HG03457 (cell line): ENCODE data around the gene SOST.
"Not testable (repeated sequence)": the region's sequence is repeated elsewhere in the genome, so short reads cannot be mapped to it uniquely, and the experiment has no call there.

Experiments
- ATAC-seq: cut with Tn5 transposase; IDR thresholded peaks from one replicate; pipeline ENCODE4 v1.9.1; 2021; ENCODE audit warnings: moderate number of reproducible peaks; ENCODE audit not compliant: unreplicated experiment

SOST gene

GRCh38 chr17:43758497-43759174 is at the start of gene SOST:
Gene SOST (minus strand): TSS chr17:43758791. CDS start chr17:43758741, 50 bp downstream.
- no peak for ATAC-seq

DNA sequence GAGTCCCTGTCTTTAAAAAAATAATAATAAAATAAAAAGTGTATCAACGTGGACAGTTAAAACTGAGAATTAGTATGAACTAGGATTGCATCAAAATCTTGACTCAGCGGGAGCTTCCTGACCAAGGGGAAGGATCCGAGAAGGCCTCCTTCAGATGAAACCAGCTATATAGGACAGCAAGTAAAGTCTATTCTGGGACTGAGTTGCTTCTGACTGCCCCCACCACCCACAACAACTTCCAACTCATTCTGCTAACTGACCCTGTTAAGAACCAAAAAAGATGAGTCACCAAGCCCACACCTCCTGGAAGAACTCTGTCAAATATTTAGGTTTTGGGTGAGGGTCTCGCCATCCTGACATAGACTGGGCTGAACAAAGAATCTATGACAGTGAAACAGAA is 49.5 kb upstream of the SOST start:
- ATAC-seq = no peak

DNA sequence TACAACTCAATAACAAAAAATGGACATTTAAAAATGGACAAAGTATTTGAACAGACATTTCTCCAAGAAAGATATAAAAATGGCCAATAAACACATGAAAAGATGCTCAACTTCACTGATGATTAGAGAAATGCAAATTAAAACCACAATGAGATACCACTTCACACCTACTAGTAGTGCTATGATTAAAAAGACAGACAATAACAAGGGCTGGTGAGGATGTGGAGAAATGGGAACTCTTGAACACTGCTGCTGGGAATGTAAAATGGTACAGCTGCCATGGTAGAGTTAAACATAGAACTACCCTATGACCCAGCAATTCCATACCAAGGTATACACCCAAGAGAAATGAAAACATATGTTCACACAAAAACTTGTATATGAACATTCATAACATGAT is 46.5 kb upstream of the SOST start:
- ATAC-seq = no peak

GRCh38 chr17:43803758-43804157 is 45.2 kb upstream of the SOST start:
- no peak for ATAC-seq

- ATAC-seq = no peak
Observed at GRCh38 chr17:43801844-43802243, 43.3 kb upstream of the SOST start.

- no peak for ATAC-seq
Observed at GRCh38 chr17:43800736-43801135, 42.1 kb upstream of the SOST start.

- ATAC-seq = no peak
Observed at GRCh38 chr17:43799047-43799446, 40.5 kb upstream of the SOST start.

DNA sequence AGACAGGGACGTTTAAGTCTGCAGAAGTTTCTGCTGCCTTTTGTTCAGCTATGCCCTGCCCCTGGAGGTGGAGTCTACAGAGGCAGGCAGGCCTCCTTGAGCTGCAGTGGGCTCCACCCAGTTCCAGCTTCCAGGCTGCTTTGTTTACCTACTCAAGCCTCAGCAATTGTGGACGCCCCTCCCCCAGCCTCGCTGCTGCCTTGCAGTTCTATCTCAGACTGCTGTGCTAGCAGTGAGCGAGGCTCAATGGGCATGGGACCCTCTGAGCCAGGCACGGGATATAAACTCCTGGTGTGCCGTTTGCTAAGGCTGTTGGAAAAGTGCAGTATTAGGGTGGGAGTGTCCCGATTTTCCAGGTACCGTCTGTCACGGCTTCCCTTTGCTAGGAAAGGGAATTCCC is 39.4 kb upstream of the SOST start:
- ATAC-seq = not testable (repeated sequence)

GRCh38 chr17:43792668-43793067 is 34.1 kb upstream of the SOST start:
- not testable (repeated sequence) for ATAC-seq

GRCh38 chr17:43791589-43791988 is 33.0 kb upstream of the SOST start:
- no peak for ATAC-seq

DNA sequence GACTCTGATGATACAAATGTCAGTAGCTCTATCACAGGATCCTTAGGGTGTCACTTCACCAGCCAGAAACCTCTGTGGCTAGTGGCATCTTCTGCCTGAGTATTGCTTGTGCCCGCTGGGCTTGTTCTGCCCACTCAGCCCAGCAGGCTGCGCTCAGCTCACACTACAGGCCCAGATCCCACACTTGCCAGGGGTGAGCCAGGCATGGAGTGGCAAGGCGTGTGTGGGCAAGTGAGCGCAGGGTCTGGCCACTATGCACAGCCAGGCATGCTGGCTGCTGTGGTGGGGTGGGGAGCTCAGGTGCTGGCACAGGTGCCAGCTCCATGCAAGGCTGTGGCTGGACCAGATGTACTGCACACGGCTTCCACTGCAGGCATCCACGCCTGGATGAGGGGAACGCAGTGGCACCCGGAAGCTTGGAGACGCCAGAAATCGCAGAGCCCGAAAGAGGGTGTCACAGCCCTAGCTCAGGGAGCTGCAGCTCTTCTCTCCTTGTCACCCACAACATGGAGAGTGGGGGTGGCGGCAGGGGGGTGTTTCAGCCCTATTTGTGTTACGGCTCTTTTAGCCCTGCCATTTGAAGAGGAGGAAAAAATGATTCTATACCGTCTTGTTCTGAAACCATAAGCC is 31.8 kb upstream of the SOST start:
- ATAC-seq = no peak

- ATAC-seq = no peak
Observed at GRCh38 chr17:43789482-43789881, 30.9 kb upstream of the SOST start.

GRCh38 chr17:43788540-43788939 is 29.9 kb upstream of the SOST start:
- no peak for ATAC-seq

DNA sequence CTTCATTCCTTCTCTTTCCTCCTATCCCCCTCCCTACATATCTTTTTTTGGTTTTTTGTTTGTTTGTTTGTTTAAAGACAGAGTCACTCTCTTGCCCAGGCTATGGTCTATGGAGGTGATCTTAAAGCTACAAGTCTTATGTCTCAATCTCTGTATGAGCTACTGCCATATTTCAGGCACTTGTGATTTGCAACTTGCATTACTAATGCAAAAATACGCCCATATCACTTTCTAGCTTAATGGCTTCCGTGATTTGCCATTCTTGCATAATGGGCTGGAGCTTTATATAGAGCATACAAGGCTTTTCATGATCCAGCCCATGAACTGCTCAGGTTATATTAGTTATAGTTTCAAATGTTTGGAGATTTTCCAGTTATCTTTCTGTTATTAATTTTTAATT is 29.1 kb upstream of the SOST start:
- ATAC-seq = no peak

GRCh38 chr17:43784628-43785101 is 26.1 kb upstream of the SOST start:
- ATAC-seq = no peak

DNA sequence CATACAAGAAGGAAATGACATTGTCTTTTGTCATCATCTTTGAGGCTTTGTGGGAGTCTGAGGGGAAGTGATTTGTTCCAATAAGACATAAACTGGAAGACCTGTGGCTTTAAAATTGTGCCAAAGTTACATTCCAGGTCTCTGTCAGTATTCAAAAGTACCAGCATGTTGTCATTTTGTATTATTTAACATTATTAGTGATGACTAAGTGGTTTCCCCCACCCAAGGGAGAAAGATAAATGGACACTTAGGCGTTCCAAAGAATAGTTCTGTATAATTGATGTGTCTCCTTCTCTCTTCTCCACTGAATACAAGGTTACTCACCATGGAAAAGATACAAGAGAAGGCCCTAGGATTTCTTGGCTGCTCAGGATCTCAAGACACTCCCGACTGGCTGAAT is 25.5 kb upstream of the SOST start:
- no peak for ATAC-seq

DNA sequence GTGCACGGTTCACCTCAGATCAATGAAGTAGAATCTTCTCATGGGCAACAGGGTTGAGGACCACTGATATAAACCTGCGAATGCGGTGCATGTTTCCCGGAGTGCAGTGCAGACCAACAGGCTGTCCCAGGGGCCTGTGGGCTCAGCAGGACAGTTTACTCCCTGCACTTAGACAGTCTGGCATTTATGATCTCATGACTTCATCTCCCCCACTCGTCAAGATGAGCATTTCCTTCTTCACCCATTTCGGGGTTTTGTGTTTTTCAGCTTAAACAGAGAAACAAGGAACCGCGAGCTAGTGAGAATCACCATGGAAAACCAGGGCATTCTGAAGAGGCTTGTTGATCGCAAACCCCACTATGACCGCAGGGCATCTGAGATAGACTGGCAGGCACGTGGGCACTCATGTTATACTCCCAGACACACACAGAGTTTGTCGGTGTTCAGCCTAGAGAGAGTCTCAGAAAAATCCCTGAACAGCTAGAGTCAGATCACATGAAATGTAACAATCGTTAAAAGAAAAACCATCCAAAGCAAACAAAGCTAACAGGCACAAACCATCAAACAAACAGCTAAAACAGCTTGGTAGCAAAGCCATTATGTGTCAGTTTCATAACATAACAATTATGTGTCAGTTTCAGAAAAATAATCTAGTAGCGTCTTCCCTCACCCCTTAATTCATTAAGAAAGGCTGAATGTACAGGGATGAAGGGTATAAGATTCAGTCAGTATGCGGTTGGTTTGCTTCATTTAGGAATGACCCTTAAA is 24.5 kb upstream of the SOST start:
- ATAC-seq = no peak

DNA sequence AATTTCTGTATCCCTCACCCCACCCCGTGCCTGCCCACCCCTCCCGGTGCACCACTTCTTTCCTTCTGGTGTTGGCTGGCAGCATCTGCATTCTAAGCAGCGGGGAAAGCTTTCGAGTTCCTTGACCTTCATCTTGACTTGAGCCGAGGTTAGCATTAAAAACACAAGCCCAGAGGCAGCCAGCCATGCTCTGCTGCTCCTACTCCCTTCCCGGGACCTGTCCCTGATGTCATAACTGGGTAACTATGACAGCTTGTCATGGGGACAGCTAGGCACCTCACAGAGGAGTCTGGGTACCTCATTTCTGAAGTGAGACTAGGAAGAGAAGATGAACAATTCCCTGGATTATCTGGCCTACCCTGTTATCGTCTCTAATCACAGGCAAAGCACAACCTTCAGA is 21.5 kb upstream of the SOST start, which contains the start of gene CFAP97D1:
Gene CFAP97D1, plus strand, starts transcription at position 301 of the 400 bp plus-strand sequence. Its CDS starts 28 bp downstream, at position 329.
- no peak for ATAC-seq

DNA sequence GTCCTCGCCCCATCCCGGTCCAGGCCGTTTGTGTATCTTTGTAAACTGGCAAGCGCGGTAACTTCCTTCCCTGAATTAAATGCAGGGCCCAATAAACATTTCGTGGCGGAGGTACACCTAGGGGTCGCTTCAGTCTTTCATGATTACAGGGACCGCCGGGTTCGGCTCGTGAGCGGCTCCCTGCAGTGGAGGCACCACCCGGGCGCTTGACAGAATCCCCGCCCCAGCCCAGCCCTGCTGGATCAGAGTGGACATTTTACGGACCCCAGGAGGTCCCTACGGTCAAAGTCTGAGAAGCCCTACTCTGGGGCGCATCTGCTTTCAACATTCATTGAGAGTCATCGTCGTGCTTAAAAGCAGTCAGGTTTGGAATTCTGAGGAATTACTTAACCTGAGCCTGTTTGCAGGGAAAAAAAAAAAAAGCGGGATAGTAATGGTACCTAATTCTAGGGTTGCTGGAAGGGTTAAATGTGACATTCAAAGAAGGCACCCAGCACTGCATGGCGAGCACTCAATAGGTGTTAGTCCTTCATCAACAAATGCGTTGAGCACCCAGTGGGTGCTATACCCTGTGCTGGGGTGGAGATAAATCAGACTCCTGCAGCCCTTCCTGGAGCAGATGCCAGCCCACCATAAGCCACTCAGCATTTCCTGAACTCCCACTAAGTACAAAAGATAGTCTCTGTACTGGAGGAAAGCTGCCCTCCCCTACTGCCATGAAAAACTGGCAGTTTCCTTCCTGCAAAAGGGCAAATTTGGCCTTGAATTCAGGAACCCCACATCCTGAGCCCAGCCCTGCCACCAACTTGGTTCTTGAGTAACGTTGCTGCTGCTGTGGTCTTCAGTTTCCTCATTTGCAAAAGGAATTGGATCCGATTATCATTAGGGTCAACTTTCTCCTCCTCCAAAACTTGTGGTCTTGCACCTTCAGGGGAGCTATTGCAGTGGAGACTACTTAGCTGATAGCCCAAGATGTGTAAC is 20.8 kb upstream of the SOST start:
- ATAC-seq = no peak

DNA sequence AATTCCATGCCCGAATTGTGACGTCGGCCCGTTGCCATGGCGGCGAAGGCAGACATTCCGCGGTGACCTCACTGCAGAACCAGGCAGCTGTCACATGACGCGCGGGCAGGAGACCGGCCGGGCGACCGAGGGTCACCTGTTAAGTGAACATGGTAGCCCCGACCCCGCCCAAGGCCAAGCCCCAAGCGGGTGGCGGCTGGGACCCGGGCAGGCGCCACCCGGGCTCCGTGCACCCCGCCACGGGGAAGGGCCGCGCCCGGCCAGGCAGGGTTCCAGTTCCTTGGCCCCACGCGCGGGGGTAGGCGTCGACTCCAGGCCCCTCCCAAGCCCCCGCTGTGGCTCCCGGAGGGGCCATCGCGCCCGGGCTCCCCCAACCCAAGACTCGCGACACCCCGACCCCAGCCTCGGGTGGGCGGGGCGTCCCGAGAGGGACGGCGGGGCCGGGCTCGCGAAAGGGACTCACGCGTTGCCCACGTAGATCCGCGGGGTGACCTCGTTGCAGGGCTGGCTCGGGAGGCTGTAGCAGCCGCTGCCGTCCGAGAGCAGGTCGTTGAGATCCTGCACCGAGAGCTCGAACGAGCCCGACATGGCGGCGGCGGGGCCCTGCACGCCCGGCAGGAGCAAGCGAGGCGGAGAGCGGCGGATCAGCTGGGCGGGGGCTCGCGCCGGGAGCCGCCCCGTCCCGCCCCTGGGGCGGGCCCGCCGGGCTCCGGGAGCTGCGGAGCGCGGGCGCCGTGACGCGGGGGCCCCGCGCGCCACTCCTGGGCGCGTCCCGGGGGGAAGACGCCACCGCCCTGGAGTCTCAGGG is 19.9 kb upstream of the SOST start, which contains the start of gene DUSP3:
Gene DUSP3, minus strand, starts transcription at position 641 of the 808 bp plus-strand sequence. Its CDS starts 53 bp downstream, at position 588.
- ATAC-seq = no peak
